ENCODE measurements around the gene MAN1C1. TPM values are rescaled to one million over a fixed set of nuclear protein-coding genes. Genes with fewer than 3 reads are reported as not detected.
A peak's percentile ranks its signal among the peaks of the same experiment; 100 is the strongest.

The MAN1C1 gene
- total RNA-seq, 2 donors from 2014 or later, result 2.2 to 4.3 TPM

DNA sequence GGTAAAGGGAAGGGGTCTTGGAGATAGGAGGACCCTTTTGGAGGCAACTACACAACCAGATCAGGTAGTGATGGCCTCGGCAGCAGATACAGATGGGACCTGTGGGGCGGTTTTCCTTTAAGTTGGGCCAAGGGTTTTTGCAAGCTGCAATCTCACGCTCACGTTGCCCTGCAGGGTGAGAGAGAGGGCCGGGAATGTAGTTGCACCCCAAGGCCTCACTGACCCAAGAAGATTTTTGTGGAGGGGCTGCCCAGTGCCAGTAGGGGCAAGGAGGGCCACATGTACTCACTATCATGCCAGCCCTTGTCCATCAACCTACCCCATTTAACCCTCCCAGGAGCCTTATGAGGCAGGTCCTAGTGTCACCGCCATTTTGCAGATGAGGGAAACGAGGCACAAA is 125.7 kb downstream of the MAN1C1 start:
- no peak for TF ChIP-seq CTCF (conservative IDR thresholded peaks at IDR 0.05)
- H3K36me3 ChIP-seq (ENCODE audit: control insufficient read depth, insufficient read depth, low read length), result no peaks in the 10 kb centered on the region
- no peak overlapping the region for H3K9ac ChIP-seq (ENCODE audit: extremely low read depth, low read length, poor library complexity, severe bottlenecking)
- WGBS, 2 experiments (ENCODE audit: insufficient coverage in 1 of 2, insufficient read length in 1 of 2), result 94 to 99% methylated on average over 6 to 7 of the region's 7 CpGs
- H3K4me3 ChIP-seq (ENCODE audit: low read length), result no peak overlapping the region
- peaks cover 10% of the 10 kb centered on the region for H3K4me1 ChIP-seq (ENCODE audit: control insufficient read depth, insufficient read depth, low read length)
- H3K9me3 ChIP-seq (ENCODE audit: control insufficient read depth, low read length), result no peaks in the 10 kb centered on the region
- Mint-ChIP-seq H3K27ac (no peak overlapping the region), H3K9me3 (no peaks in the 10 kb centered on the region), H3K4me3 (no peak overlapping the region), H3K4me1 (peaks cover 25% of the 10 kb centered on the region), H3K36me3 (ENCODE audit: low read depth) (no peaks in the 10 kb centered on the region), H3K27me3 (ENCODE audit: insufficient read depth) (no peaks in the 10 kb centered on the region)
- no peaks in the 10 kb centered on the region for H3K27me3 ChIP-seq (ENCODE audit: control insufficient read depth, insufficient read depth, low read length, poor library complexity, severe bottlenecking)
- DNase-seq, result no peak
- H3K27ac ChIP-seq (ENCODE audit: low read depth, low read length), result no peak overlapping the region

GRCh38 chr1:25743164-25744139 is 126.9 kb downstream of the MAN1C1 start:
- peaks cover 10% of the 10 kb centered on the region for H3K4me1 ChIP-seq (ENCODE audit: control insufficient read depth, insufficient read depth, low read length)
- Mint-ChIP-seq H3K4me3 (no peak overlapping the region), H3K27ac (no peak overlapping the region), H3K36me3 (ENCODE audit: low read depth) (no peaks in the 10 kb centered on the region), H3K4me1 (peaks cover 30% of the 10 kb centered on the region), H3K27me3 (ENCODE audit: insufficient read depth) (no peaks in the 10 kb centered on the region), H3K9me3 (no peaks in the 10 kb centered on the region)
- TF ChIP-seq CTCF (conservative IDR thresholded peaks at IDR 0.05), result no peak
- DNase-seq, result no peak
- no peak overlapping the region for H3K4me3 ChIP-seq (ENCODE audit: low read length)
- no peaks in the 10 kb centered on the region for H3K9me3 ChIP-seq (ENCODE audit: control insufficient read depth, low read length)
- no peak overlapping the region for H3K27ac ChIP-seq (ENCODE audit: low read depth, low read length)
- no peak overlapping the region for H3K9ac ChIP-seq (ENCODE audit: extremely low read depth, low read length, poor library complexity, severe bottlenecking)
- 88 to 90% methylated on average over 14 to 17 of the region's 17 CpGs for WGBS, 2 experiments (ENCODE audit: insufficient coverage in 1 of 2, insufficient read length in 1 of 2)
- H3K27me3 ChIP-seq (ENCODE audit: control insufficient read depth, insufficient read depth, low read length, poor library complexity, severe bottlenecking), result no peaks in the 10 kb centered on the region
- no peaks in the 10 kb centered on the region for H3K36me3 ChIP-seq (ENCODE audit: control insufficient read depth, insufficient read depth, low read length)

DNA sequence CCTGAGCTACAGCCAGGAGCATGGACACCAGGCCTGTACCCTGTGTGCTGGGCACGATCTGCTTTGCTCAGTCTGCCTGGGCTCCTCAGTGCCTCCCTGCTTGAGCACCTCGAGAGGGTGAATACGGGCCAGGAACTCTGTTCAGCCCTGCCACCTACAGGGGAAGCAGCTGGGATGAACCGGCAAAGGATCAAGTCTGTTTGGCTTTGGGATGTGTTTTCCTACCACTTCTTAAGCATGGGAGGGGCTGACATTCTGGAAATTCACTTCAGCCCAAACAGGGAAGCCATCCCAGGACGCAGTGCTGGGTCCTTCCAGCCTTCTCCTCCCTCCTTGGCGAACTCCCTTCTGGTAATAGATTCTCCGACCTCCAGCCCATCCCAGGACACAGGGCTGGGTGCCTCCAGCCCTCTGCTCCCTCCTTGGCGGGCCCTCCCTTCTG is 127.6 kb downstream of the MAN1C1 start:
- Histone ChIP-seq H3K4me1 (ENCODE audit: control insufficient read depth, insufficient read depth, low read length) (peaks cover 10% of the 10 kb centered on the region), H3K27ac (ENCODE audit: low read depth, low read length) (no peak overlapping the region), H3K9me3 (ENCODE audit: control insufficient read depth, low read length) (no peaks in the 10 kb centered on the region), H3K4me3 (ENCODE audit: low read length) (no peak overlapping the region), H3K36me3 (ENCODE audit: control insufficient read depth, insufficient read depth, low read length) (no peaks in the 10 kb centered on the region), H3K27me3 (ENCODE audit: control insufficient read depth, insufficient read depth, low read length, poor library complexity, severe bottlenecking) (no peaks in the 10 kb centered on the region), H3K9ac (ENCODE audit: extremely low read depth, low read length, poor library complexity, severe bottlenecking) (no peak overlapping the region)
- peak; percentile 89 for DNase-seq
- H3K4me3 Mint-ChIP-seq, result no peak overlapping the region
- H3K36me3 Mint-ChIP-seq (ENCODE audit: low read depth), result no peaks in the 10 kb centered on the region
- no peaks in the 10 kb centered on the region for H3K27me3 Mint-ChIP-seq (ENCODE audit: insufficient read depth)
- no peaks in the 10 kb centered on the region for H3K9me3 Mint-ChIP-seq
- H3K27ac Mint-ChIP-seq, result peak overlapping the region; percentile 31
- 52 to 64% methylated on average over 6 to 8 of the region's 8 CpGs for WGBS, 2 experiments (ENCODE audit: insufficient coverage in 1 of 2, insufficient read length in 1 of 2)
- peak; percentile 77 for TF ChIP-seq CTCF (conservative IDR thresholded peaks at IDR 0.05)
- H3K4me1 Mint-ChIP-seq, result peaks cover 30% of the 10 kb centered on the region
